Right hindlimb (tissue), 1 donor: ENCODE data around the gene PYGB.
A peak's percentile ranks its signal among the peaks of the same experiment; 100 is the strongest.

Experiments used
- DNase-seq: peaks from one replicate; pipeline ENCODE4 v3.0.0-alpha.2; 2018

Gene PYGB

DNA sequence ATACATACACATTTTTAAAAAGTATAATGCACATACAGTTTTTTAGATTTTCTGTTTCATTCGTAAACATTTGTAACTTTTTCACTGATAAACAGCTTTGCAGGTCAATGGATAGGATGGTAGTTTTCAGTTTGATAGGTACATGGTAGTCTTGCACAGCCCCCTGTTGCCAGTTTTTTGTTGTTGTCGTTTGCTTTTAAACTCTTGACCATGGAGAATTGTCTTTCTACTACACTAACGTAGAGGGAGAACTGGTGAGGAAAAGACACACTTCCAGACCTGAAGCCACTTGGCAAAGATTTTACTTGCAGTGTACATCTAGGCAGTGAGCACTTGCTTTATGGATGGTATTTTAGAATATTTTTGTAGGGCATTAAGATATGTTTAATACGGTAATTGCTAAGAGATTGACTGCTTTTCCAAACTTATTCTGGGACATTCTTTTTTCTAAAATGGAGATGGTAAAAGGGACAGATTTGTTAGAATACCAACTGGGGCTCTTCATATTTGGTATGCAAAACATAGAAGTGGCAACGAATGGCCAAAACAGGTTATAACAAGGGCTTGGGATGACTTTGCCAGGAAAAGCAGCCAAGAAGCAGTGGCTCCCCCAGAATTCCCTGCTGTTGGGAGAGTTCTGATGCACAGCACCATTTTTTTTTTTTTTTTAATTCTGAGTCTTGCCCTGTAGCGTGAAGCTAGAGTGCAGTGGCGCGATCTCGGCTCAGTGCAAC is 1.5 kb downstream of the PYGB start:
- no peak for DNase-seq

DNA sequence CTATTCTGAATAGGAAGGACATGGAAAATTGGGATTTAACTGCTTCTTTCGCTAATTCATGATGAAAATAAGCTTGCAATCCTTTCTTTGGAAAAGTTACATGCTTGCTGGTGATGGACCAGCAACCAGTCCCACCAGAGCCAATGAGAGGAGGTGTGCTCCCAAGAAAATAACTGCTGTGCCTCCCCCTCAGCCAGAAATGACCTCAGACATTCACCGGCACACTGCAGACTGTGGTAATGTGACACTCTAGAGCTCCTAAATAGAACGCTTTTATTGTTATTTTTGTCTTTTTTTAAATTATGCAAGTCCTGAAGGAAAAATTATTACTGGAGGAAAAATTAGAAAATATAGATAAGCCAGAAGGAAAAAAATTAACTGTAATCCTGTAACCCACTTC is 2.6 kb downstream of the PYGB start:
- no peak for DNase-seq

DNA sequence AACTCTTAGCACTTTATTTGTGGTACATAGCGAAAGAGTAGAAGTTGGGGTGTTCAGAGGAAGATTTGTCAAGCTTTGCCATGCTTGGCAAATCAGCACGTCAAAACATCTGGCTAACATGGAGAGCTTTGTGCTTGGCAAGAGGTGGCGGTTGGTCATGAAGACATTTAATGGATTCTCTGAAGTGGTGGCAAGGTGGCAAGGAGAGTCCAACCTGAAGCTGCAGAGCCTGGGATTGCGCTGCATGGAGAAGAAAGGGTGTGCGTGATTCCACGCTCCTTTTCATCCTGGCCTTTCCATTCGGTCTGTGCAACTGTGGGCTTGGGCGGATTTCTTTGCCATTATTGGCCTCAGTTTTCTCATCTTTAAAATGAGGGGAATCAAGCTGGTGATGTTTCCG is 3.1 kb downstream of the PYGB start:
- no peak for DNase-seq

DNA sequence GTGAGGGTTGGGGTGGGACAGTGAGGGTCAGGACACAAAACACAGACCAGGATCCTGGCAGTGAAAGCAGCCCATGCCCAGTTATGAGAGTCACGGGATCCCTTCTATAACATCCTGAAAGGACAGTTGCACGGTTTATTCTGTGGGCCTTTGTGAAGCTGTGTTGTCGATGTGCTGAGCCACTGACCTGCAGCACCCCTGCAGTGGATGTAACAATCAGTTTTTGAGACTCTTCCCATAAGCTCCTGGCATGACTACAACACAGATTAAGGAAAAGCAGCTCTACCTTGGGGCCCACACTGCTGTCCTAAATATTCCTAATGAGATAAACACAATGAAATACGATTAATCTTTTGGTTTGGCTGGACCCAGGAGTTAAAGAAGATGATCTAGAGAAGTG is 3.7 kb downstream of the PYGB start:
- DNase-seq, result no peak

DNA sequence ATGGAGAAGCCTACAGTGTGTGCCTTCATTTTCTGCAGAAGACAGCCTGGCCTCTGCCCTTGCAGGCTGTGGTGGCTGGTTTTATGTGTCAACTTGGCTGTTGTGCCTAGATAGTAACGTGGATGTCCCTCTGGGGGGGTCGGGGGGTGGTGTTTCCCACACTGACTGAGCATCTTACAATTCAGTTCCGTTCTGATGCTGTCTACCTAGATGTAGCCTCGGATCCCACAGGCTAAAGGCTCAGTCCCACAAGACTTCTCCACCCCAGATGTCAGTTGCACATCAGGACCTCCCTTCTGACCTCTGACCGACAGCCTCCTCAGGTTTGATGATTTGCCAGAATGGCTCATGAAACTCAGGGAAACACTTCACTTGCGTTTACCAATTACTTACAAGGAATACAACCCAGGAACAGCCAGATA is 4.4 kb downstream of the PYGB start:
- no peak for DNase-seq

DNA sequence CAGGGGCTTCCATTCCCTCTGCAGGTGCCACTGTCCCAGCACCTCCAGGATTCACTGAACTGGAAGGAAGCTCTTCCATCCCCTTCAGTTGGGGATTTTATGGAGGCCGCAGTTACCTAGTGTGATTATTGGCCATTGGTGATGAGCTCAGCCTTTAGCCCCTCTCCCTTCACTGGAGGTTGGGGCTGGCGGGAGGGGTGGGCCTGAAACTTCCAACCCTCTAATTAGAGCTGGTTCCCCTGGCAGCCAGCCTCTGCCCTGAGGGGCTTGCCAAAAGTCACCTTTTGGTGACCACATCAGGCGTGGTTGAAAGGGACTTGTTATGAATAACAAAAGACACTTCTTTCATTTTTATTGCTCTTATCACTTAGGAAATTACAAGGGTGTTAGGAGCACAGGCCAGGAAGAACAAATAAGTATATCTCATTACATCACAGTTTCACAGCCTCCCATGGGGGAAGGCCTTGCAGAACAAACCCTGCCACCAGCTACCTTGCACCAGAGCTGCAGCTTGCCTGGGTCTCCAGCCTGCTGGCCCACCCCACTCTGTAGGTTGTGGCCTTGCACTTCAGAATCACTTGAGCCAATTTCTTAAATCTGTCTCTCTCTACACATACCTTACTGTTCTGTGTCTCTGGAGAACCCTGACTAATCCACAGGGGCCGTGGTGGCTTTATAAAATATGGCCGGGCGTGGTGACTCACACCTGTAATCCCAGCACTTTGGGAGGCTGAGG is 5.0 kb downstream of the PYGB start:
- no peak for DNase-seq

DNA sequence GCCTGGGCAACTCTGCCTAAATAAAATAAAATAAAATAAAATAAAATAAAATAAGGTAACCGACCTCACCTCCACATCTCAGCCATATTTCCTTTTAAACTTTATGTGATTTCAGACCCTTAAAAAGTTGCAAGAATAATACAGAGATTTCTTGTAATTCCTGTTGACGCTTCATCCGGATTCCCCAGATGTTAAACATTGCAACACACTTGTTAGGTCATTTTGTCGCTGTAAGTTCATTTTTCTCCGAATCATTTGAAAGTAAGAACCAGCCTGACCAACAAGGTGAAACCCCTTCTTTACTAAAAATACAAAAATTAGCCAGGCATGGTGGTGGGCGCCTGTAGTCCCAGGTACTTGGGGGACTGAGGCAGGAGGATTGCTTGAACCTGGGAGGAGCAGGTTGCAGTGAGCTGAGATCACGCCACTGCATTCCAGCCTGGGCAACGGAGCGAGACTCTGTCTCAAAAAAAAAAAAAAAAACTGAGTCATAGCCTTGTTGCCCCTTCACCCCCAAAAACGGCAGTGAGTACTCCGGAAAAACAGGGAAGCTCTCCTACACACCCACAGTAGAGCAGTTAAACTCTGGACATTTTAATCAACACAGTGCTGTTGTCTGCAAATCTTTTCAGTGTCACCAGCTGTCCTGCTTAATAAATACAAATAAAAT is 5.9 kb downstream of the PYGB start:
- DNase-seq, result no peak

DNA sequence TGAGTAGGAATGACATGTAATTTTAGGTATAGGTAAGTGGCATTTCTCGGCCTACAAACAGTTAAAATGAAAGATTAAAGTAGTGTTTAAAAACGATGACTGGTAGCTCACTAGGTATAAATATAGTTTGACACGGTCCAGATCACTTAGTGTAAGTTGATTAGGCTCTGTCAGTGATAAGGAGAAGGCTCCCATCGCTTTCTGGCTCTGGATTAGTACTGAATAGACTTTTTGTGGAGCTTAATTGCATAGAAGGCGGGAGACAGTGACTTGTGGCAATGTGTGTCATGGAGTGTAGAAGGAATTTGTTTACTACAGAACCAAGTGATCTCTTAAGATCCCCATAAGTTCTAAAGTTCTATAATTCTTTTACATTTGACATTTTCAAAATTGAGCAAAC is 6.7 kb downstream of the PYGB start:
- DNase-seq, result no peak

DNA sequence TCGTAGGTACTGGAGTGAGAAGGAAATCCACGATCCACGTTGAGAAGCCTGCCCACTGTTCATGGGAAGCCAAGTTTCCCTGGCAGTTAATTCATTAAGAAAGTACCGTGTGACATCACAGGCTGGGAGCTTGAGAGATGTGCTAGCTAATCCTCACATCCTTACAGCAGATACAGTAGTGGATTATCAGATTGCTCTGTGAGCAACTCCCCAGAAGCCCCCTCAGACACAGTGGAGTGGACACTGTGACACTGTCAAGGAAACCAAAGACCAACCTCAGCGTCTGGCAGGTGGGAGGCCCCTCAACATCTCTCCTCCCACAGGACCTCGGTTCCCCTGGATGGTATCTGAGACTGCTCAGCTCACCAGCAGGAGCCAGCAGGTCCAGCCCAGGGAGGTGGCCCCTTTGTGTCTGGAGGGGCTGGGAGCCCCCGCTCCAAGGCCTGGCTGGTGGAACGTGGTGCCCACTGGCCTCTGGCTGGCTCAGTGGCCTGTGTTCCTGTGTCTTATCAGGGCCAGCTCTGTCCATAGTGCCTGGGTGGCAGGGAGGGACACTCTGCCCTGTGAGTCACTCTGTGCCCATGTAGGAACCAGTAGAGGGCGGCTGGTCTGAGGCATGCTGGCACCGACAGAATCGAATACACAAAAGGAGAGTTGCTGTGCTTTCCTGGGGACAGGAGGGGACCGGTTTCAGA is 7.2 kb downstream of the PYGB start:
- no peak for DNase-seq

DNA sequence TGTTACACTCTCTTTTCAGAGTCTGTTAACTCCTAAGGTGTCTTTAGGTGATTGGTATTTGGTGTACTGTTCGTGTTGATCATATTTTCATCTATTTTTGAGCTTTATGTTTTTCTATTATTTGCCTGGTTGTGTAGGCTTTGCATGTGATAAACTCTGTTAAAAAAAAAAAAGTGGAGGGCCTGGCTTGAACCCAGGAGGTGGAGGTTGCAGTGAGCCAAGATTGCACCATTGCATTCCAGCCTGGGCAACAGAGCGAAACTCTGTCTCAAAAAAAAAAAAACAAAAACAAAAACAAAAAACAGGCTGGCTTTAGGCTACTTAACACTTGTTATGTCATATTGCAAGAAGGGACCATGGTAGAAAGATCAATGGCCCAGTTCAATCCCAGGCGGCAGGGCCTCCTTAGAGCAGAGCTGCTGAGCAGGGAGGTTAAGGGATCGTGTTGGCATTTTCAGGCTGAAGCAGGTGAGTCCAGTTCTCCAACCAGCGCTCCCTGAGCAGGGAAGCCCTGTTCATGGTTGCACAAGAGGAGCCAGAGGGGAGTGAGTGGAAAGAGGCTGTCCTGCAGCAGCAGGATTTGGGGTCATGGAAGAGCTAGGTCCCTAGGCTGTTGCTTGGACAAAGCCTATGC is 8.5 kb downstream of the PYGB start:
- no peak for DNase-seq

DNA sequence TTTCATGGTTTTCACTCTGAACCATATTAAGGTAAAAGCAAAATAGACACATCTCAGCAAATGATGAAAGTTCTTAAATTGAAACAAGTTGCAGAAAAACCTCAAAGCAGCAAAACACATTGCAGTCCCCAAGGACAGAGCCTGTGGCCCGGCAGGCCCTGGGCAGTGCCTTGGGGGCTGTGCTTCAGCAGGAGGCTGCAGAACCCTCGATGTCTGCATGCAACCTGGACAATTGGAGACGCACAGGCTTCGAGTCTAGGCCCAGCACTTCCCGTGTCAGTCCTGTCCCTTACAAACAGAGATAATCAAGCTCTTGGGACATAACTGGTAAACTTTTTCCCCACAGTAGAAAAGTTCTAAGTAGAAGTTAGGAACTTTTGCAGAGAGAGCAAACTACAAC is 9.2 kb downstream of the PYGB start:
- DNase-seq, result no peak

DNA sequence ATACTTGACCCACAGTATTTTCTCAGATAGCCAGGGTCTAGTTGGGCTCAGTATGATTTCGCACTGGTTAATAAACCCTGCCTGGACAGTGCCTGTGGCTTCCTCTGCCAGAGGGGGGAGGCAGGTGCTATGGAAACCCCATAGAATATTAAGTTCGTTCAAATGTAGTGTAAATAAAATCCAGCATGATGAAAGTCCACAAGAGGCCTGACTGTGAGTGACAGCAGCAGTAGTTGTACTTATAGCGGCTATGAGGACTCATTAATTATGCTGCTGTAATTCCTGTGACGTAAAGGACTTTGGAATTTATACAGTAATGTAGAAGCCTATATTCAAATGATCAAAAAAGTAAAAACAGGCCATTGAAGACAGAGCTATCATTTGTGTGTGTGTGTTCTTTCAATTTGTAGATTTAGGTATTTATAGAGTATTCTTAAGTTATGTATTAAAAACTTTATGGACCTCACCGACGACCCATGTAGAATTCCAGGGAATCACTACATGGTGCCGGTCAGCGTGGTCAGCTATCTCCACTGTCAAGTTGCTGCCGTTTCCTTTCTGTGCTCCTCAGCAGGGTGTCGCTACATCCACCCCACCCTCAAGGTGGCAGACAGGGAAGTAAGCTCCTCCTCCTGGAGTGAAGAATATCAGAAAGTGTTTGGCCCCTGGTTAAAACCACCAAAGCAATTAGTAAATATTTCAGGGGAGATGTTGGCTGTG is 10.0 kb downstream of the PYGB start:
- peak; percentile 3 for DNase-seq

DNA sequence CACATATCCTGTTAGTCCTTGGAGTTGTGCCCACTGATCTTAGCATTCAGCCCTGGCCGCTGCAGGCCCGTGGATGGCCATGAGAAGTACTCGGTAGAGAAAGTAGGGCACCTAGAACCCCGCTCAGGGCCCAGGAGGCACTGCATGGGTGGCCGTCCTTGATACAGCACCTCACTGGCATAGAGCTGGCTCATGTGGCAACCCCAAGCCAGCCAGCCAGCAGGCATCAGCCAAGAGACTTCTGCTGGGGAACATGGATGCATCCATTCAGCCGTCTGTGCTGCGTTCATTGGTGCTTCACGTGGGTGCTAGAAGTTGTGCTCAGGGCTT is 10.6 kb downstream of the PYGB start:
- DNase-seq, result peak; percentile 8

DNA sequence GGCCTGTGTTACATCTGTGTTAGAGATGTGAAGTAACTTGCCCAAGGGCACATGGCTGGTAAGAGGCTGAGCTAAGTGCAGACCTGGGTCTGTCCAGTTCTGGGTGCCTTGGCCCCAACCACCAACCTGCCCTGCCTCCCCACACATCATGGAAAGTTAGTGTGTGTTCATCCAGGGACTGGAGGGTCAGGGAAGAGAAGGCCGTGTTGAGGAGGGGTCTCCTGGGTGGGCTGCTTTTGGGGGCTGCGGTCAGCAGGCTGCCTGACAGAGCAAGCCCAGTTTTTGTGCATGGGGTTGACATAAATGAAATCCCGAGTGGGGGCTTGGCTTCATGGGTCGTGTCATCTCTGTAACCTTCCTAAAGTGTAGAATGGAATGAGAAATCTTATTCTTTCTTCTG is 10.9 kb downstream of the PYGB start:
- no peak for DNase-seq

DNA sequence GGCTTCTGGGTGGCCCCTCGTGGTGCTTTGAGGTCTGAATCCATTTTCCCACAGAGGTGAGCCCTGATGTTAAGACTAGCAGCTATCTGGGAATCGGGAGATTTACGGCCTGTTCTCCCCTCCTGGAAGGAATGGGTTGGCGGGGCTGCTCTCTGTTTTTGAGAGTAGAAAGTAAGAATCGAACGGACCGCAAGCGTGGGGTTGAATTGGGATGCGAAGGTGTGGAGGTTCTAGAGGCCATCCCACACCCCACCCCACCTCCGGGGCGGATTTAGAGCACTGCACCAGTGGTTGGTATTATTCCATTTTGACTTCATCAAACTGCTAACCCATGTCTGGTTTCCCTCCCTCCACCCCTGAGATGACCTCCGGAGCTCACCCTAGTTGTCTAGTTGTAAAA is 11.5 kb downstream of the PYGB start:
- DNase-seq, result peak; percentile 2

DNA sequence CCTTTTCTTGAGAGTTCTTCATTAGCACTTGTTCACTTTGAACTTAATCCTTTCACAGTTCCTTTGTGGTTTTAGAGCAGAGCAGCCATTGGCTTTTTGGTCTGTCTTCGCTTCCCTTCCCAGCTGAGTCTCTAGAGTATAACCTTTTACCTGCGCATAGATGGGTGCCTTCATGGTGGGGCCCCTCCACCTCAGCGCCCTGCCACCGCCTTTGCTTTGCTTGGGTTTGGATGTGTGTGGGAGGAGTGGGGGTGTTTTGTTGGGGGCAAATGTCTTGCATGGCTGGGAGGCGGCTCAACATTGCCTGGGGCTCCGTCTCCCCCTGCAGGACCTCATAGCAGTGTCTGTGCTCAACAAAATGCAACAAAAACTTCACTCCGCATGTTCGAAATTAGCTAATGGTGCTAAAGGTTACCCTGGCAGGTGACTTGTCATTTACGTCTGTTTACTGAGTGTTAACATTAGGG is 11.9 kb downstream of the PYGB start:
- DNase-seq, result peak; percentile 2

DNA sequence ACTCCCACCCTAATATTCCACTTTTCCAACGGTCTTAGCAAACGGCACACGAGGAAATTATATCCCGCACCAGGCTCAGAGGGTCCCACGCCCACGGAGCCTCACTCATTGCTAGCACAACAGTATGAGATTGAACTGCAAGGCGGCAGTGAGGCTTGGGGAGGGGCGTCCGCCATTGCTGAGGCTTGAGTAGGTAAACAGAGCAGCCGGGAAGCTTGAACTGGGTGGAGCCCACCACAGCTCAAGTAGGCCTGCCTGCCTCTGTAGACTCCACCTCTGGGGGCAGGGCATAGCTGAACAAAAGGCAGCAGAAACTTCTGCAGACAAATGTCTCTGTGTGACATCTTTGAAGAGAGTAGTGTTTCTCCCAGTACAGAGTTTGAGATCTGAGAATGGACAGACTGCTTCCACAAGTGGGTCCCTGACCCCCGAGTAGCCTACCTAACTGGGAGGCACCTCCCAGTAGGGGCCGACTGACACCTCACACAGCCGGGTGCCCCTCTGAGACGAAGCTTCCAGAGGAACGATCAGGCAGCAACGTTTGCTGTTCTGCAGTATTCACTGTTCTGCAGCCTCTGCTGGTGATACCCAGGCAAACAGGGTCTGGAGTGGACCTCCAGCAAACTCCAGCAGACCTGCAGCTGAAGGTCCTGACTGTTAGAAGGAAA is 13.0 kb downstream of the PYGB start:
- DNase-seq, result peak; percentile 12

DNA sequence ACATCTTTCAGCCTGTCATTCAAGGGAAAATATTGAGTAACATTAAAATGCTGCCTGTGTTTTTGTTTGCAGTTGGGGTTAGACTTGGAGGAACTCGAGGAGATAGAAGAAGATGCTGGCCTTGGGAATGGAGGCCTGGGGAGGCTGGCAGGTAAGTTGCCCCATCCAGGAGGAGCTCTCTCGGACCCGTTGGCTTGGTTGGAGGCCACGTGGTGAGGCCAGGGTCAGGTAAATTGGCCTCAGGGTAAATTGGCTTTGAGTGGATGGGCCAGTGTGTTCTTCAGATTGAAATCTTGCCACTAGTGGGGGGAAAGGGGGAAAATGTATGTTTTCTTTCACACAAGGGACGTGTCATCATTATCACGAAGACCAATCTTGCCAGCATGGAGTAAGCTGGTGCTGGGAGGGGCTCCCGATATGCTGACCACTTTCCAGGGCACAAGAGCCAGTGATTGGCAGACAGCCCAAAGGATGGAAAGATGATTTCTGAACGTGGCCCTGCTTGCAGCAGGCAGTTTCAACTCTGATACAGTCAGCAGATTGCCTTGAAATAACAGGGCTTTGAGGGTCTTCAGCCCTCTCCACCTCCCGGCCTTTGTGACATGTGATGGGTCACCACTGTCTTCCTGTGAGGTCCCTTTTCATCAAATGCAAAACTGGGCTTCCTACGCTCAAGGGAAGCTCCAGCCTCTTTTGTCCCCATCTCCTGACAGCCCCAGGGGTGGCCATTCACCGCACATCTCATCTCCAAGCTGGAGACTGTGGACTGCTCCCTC is 21.4 kb downstream of the PYGB start:
- peak; percentile 6 for DNase-seq

DNA sequence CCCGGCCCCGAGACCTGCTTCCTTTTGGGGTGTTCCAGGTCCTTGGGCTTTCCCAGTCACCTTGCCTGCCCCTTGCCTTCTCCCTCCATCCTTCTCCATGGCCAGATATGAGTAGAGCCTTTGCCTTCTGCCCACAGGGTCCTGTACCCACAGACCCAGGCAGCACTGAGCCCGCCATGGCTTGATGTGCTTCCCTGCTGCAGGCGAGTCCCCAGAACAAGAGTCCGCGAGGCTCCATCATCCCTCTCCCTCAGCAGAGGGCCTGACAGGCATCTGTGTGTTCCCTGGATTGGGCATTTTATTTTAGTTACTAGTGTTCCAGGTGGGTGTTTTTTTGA is 21.9 kb downstream of the PYGB start:
- DNase-seq, result peak; percentile 4

DNA sequence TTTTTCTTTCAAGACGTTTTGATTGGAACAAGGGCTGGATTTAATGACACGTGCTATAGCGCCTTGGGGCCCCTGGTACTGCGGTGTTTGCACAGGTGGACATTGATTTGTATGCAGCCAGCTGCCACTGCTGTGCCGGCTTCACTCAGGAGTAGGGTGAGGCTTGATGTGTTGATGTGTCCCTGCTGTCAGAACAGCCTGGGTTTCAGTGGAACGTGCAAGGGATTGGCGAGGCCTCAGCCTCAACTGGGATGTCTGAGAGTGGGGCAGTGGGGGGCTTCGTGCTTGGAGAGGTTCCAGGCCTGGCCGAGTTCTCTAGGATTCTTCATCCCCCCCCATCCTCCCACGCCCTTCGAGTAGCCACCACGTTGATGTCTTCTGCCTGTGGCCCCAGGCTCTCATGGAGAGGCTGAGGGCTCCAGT is 23.0 kb downstream of the PYGB start:
- DNase-seq, result peak; percentile 4
